Upper lobe of left lung (tissue), 6 donors: Measurements from ENCODE around the gene SEMA6A. TPM values are rescaled to one million over a fixed set of nuclear protein-coding genes. Genes with fewer than 3 reads are reported as not detected.

ENCODE experiments used
- ATAC-seq, 2 donors: fragments of 200-7000 bp; cut with Tn5 transposase; one replicate each; pipeline ENCODE4 v1.9.1; 2022; ENCODE audit warnings: mild to moderate bottlenecking in 2 of 2, moderate library complexity in 2 of 2; ENCODE audit not compliant: low FRiP score in 2 of 2
- DNase-seq, 2 donors: peaks; one replicate each; pipeline ENCODE4 v3.0.0-alpha.2; 2019 to 2020
- H3K27ac ChIP-seq, 4 donors: fragments of 200-600 bp; sonication (generic); one replicate each; pipeline ENCODE4 v1.5.1; 2016 to 2019
- H3K27me3 ChIP-seq, 4 donors: fragments of 200-600 bp; sonication (generic); one replicate each; pipeline ENCODE4 v1.5.1; 2017 to 2019
- H3K36me3 ChIP-seq, 4 donors: fragments of 200-600 bp; sonication (generic); one replicate each; pipeline ENCODE4 v1.5.1; 2016 to 2019
- H3K4me1 ChIP-seq, 4 donors: fragments of 200-600 bp; sonication (generic); one replicate each; pipeline ENCODE4 v1.5.1; 2018 to 2019
- H3K4me3 ChIP-seq, 4 donors: fragments of 200-600 bp; sonication (generic); one replicate each; pipeline ENCODE4 v1.5.1; 2017 to 2019; ENCODE audit warnings: mild to moderate bottlenecking in 2 of 4, moderate library complexity in 1 of 4
- H3K9me3 ChIP-seq, 4 donors: fragments of 200-600 bp; sonication (generic); one replicate each; pipeline ENCODE4 v1.5.1; 2018 to 2019
- EP300 ChIP-seq, 4 donors: sonication (generic); formaldehyde crosslinking; IDR thresholded peaks; one replicate each; pipeline ENCODE4 v1.5.1; 2017; ENCODE audit warnings: antibody characterized with exemption in 4 of 4, control low read depth in 2 of 4
- POLR2A ChIP-seq, 4 donors: fragments of 450-650 bp; IDR thresholded peaks; one replicate each; pipeline ENCODE4 v1.5.1; 2016 to 2017; ENCODE audit warnings: antibody characterized with exemption in 4 of 4, mild to moderate bottlenecking in 2 of 4
- POLR2AphosphoS5 ChIP-seq, 2 donors: sonication (generic); formaldehyde crosslinking; IDR thresholded peaks; one replicate each; pipeline ENCODE4 v1.5.1; 2017; ENCODE audit warnings: antibody characterized with exemption in 2 of 2
- WGBS, 2 donors: methylation state at CpG; one replicate each; pipeline ENCODE4 v1.1.5; 2017 to 2018; 5-methylcytosine and 5-hydroxymethylcytosine counted together
- total RNA-seq, 6 donors: library from RNA; depleted of rRNA in 4 of 6; stranded (reverse); fragments of >200 nt in 4 of 6; gene quantifications; one replicate each; pipeline versions ENCODE4 v1.1.0 to v1.2.1, GENCODE V29; 2016 to 2021
- TF ChIP-seq, protein P1 (sequence below), 6 experiments: fragments of 450-650 bp in 4 of 6; fragments of 200-600 bp in 2 of 6; sonication (generic) in 2 of 6; IDR thresholded peaks; one replicate each; pipeline ENCODE4 v1.5.1; 2016 to 2019; ENCODE audit warnings: antibody characterized with exemption in 6 of 6
- donor health status: DM: no; HTN: no; CAD: no; lungs with moderate emphysema.
- donor health status: DM: no; HTN: yes; CAD: no; lungs with severe emphysema.

Gene SEMA6A
- total RNA-seq, 6 donors from 2014 or later: 17.1 to 66.5 (median 26.9) TPM

DNA sequence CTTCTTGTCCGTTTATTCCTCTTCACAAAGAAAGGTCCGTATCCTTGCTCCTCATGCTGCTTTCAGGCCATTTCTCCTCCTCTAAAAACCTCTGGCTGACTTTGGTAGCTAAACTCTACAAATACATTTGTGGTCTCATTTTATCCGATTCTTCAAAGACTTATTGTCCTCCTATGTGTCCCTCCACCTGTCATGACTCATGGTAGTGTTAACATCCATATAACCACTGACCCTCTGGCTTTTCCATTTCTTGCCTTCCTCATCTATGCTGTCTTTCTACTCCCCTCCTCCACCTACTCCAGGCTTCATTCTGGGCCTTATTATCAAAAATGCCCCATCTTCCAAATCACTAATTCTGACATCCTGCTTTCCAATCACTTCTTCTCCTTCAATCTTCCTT is 4.1 kb upstream of the SEMA6A start:
- TF ChIP-seq EP300 (IDR thresholded peaks at IDR 0.05): no peak
- no peak for TF ChIP-seq POLR2A (IDR thresholded peaks at IDR 0.05)
- TF ChIP-seq, protein P1, sequence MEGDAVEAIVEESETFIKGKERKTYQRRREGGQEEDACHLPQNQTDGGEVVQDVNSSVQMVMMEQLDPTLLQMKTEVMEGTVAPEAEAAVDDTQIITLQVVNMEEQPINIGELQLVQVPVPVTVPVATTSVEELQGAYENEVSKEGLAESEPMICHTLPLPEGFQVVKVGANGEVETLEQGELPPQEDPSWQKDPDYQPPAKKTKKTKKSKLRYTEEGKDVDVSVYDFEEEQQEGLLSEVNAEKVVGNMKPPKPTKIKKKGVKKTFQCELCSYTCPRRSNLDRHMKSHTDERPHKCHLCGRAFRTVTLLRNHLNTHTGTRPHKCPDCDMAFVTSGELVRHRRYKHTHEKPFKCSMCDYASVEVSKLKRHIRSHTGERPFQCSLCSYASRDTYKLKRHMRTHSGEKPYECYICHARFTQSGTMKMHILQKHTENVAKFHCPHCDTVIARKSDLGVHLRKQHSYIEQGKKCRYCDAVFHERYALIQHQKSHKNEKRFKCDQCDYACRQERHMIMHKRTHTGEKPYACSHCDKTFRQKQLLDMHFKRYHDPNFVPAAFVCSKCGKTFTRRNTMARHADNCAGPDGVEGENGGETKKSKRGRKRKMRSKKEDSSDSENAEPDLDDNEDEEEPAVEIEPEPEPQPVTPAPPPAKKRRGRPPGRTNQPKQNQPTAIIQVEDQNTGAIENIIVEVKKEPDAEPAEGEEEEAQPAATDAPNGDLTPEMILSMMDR (IDR thresholded peaks at IDR 0.05): no peak
- TF ChIP-seq POLR2AphosphoS5 (IDR thresholded peaks at IDR 0.05): no peak
- Histone ChIP-seq H3K9me3 (no peaks in the 10 kb centered on the region), H3K4me3 (no peak overlapping the region), H3K27ac (no peak overlapping the region), H3K4me1 (peaks cover 16 to 30% (median 22%) of the 10 kb centered on the region in 4 donors), H3K36me3 (no peaks in the 10 kb centered on the region), H3K27me3 (peaks cover 0 to 11% (median 0%) of the 10 kb centered on the region in 4 donors)
- 96% methylated on average over 3 of the region's 3 CpGs for WGBS, 2 donors
- ATAC-seq (no peak), DNase-seq (no peak)

DNA sequence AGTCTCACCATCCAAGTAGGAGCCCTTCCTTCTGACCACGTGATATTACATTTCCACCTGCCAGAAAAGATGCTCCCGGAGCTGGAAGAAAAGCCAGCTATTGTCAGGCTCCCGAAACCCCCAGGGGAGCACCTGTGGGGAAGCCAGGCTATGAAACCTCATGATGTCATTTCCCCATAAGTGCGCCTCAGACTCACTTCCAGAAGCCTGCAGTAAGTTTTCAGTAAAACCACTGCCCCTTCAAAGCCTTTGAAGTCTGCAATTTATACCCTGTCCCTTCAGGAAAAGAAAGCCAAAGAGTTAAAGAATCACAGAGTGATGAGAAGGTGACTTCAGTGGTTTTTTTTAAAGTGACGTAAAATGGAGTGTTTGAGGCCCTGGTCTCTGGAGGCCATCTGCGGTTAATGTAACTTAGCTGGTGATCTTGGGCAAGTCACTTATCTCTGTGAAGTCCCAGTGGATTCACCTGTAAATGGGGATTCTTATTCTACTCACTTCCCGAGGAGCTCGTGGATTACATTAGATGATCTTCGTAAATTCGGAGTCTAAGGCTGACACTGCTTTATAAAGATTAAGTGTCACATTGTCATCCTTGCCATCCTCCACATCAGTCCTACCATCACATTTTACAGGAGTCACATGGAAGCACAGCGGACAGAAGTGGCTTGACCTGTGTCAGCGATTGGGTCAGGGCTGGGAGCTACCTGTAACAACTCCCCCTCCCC is 2.6 kb upstream of the SEMA6A start:
- 80 to 82% methylated on average over 12 of the region's 12 CpGs for WGBS, 2 donors
- Histone ChIP-seq H3K36me3 (no peaks in the 10 kb centered on the region), H3K4me3 (no peak overlapping the region), H3K9me3 (no peaks in the 10 kb centered on the region), H3K27me3 (peaks cover 0 to 21% (median 4%) of the 10 kb centered on the region in 4 donors), H3K4me1 (peaks cover 24 to 45% (median 36%) of the 10 kb centered on the region in 4 donors), H3K27ac (no peak overlapping the region)
- ATAC-seq (no peak), DNase-seq (no peak)
- TF ChIP-seq EP300 (IDR thresholded peaks at IDR 0.05) (no peak), POLR2A (IDR thresholded peaks at IDR 0.05) (no peak), POLR2AphosphoS5 (IDR thresholded peaks at IDR 0.05) (no peak)
- TF ChIP-seq, protein P1 (IDR thresholded peaks at IDR 0.05): no peak

DNA sequence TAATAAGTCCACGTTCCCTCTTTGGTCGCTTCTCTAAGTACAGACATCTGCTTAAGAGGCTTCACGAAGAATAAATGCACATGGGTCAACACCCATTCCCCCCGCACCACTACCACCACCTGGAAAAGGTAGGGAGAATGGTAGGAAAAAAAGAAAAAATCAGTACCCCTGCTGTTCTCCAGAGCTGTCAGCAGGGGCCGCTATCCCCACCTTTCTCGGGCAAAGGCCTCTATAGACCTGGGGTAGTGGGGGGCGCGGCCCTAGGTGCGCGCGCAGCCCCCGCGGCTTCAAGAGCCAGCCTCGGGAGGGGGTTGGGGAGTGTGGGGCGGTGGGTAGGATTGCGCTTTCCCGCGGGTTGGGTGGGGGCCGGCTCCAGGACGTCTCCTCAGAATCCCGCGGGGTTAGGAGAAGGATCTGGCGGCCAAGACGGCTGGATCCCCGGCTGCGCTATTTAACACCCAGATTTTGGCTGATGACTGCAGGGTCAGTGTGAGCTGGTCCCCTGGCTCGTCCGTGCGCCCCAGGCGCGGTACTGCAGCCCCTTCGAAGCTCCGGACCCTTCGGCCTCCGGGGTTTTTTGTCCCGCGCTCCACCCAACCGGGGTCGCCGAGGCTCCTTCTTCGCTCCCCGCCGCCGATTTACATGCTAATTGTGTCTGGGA is 1.6 kb upstream of the SEMA6A start:
- Histone ChIP-seq H3K36me3 (no peaks in the 10 kb centered on the region), H3K4me3 (peak overlapping the region; percentile 29 to 74 (median 68)), H3K9me3 (no peaks in the 10 kb centered on the region), H3K27ac (peak overlapping the region in 3 of 4 donors; percentile 6 to 81 (median 80)), H3K4me1 (peaks cover 28 to 48% (median 39%) of the 10 kb centered on the region in 4 donors), H3K27me3 (peaks cover 0 to 26% (median 4%) of the 10 kb centered on the region in 4 donors)
- 24 to 26% methylated on average over 28 to 40 of the region's 44 CpGs for WGBS, 2 donors
- DNase-seq: peak; percentile 33 to 91
- TF ChIP-seq EP300 (IDR thresholded peaks at IDR 0.05): no peak
- TF ChIP-seq, protein P1 (IDR thresholded peaks at IDR 0.05): peak; percentile 51 to 77 (median 68)
- ATAC-seq: peak; percentile 64 to 78

DNA sequence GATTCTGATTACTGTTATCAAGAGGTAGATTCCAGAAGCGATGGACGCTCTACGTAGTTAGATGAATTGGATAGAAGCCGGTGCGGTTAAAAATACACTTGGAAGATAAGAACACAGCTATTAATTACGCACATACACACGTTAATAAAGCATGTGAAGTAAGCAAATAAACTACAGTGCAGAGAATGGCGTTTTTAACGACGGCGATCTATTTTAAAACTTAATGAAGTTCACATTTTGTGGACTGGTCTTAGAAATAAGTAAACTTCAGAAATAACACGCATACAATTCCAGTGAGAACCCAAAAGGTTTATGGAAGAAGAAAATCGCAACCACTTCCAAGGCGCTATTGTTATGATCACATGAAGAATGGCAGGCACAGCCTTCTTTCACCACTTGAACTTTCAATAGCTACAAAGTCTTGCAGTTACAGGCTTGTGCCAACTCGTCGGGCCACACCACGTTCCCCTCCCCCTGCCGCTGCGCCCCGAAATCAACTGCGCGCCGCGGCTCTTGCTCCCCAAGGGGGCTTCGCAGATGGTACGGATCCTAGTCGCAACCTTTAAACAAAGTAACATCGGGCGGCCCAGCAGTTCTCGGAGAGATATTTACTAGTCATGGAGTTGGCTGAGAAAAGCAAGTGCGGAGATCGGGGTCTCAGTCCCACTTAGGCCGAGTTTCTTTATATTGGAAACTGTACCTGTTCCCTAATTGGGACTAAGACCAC is 866 bp upstream of the SEMA6A start:
- TF ChIP-seq, protein P1 (IDR thresholded peaks at IDR 0.05): no peak
- TF ChIP-seq POLR2A (IDR thresholded peaks at IDR 0.05): no peak
- no peak for TF ChIP-seq EP300 (IDR thresholded peaks at IDR 0.05)
- no peak for TF ChIP-seq POLR2AphosphoS5 (IDR thresholded peaks at IDR 0.05)
- Histone ChIP-seq H3K36me3 (no peaks in the 10 kb centered on the region), H3K4me3 (peak overlapping the region; percentile 29 to 74 (median 68)), H3K27ac (peak overlapping the region; percentile 6 to 81 (median 80)), H3K9me3 (no peaks in the 10 kb centered on the region), H3K27me3 (peaks cover 0 to 26% (median 4%) of the 10 kb centered on the region in 4 donors), H3K4me1 (peaks cover 28 to 48% (median 39%) of the 10 kb centered on the region in 4 donors)
- ATAC-seq (no peak), DNase-seq (peak in 1 of 2 donors; percentile 71)
- WGBS, 2 donors: 1 to 2% methylated on average over 32 to 33 of the region's 33 CpGs
